Stimulated activated CD4-positive, alpha-beta T cell treated with anti-CD3 and anti-CD28 coated beads, Interleukin-1b, Interleukin-23, amount 100 ng/mL, for 24 hours (primary cell): ENCODE data around the gene SLC16A10.
"Not testable (repeated sequence)": the region's sequence is repeated elsewhere in the genome, so short reads cannot be mapped to it uniquely, and the experiment has no call there.

ENCODE experiments used
- DNase-seq, 4 experiments: peaks; one replicate each; pipeline ENCODE4 v3.0.0-alpha.2; 2020; ENCODE audit warnings: low read depth in 4 of 4, low spot score in 1 of 4

Gene SLC16A10

GRCh38 chr6:111183702-111184517, 96.6 kb downstream of the SLC16A10 start:
- DNase-seq = no peak

GRCh38 chr6:111184827-111185532, 97.7 kb downstream of the SLC16A10 start:
- no peak for DNase-seq

GRCh38 chr6:111185954-111186353, 98.7 kb downstream of the SLC16A10 start:
- no peak for DNase-seq

- DNase-seq = no peak
Measured at GRCh38 chr6:111187874-111188273, 100.6 kb downstream of the SLC16A10 start.

GRCh38 chr6:111189666-111190210, 102.4 kb downstream of the SLC16A10 start:
- DNase-seq = not testable (repeated sequence)

GRCh38 chr6:111190637-111191036, 103.3 kb downstream of the SLC16A10 start:
- DNase-seq = no peak

- not testable (repeated sequence) for DNase-seq
Measured at GRCh38 chr6:111191136-111191535, 103.8 kb downstream of the SLC16A10 start.

- no peak for DNase-seq
Measured at GRCh38 chr6:111192911-111193555, 105.7 kb downstream of the SLC16A10 start.

- DNase-seq = no peak
Measured at GRCh38 chr6:111195656-111196055, 108.4 kb downstream of the SLC16A10 start.

- DNase-seq = no peak
Measured at GRCh38 chr6:111198841-111199240, 111.5 kb downstream of the SLC16A10 start.

GRCh38 chr6:111199935-111200334, 112.6 kb downstream of the SLC16A10 start:
- no peak for DNase-seq

- no peak for DNase-seq
Measured at GRCh38 chr6:111200350-111201243, 113.3 kb downstream of the SLC16A10 start.

- DNase-seq = no peak
Measured at GRCh38 chr6:111201244-111201554, 113.9 kb downstream of the SLC16A10 start.

- no peak for DNase-seq
Measured at GRCh38 chr6:111201764-111202163, 114.5 kb downstream of the SLC16A10 start.

- not testable (repeated sequence) for DNase-seq
Measured at GRCh38 chr6:111203539-111203938, 116.2 kb downstream of the SLC16A10 start.

- DNase-seq = no peak
Measured at GRCh38 chr6:111204305-111204704, 117.0 kb downstream of the SLC16A10 start.

- no peak for DNase-seq
Measured at GRCh38 chr6:111204881-111205280, 117.6 kb downstream of the SLC16A10 start.

- DNase-seq = no peak
Measured at GRCh38 chr6:111205502-111205901, 118.2 kb downstream of the SLC16A10 start.

GRCh38 chr6:111207141-111207858, 120.0 kb downstream of the SLC16A10 start:
- no peak for DNase-seq

- DNase-seq = no peak
Measured at GRCh38 chr6:111208933-111209332, 121.6 kb downstream of the SLC16A10 start.
